CD4-positive, alpha-beta T cell (primary cell): ENCODE data around the gene RYR3. TPM values are rescaled to one million over a fixed set of nuclear protein-coding genes. Genes with fewer than 3 reads are reported as not detected.

ENCODE experiments used
- ATAC-seq: fragments of 200-7000 bp; cut with Tn5 transposase; one replicate; pipeline ENCODE4 v1.10.0; 2022; ENCODE audit warnings: mild to moderate bottlenecking; ENCODE audit not compliant: poor library complexity
- CTCF ChIA-PET: fragments of 350-600 bp; sonication (Branson Sonifier 250); formaldehyde crosslinking; loops from one replicate; lab custom pipeline; 2021; ENCODE audit warnings: antibody characterized with exemption, inconsistent platforms; lab: Charles Lee
- POLR2A ChIA-PET: fragments of 350-600 bp; sonication (Branson Sonifier 250); formaldehyde crosslinking; loops from one replicate; lab custom pipeline; 2021; ENCODE audit warnings: antibody characterized with exemption, inconsistent platforms; lab: Charles Lee
- DNase-seq, 14 experiments: peaks; one replicate each; pipeline ENCODE4 v3.0.0-alpha.2; 2013 to 2020; ENCODE audit warnings: mixed read lengths in 2 of 14
- H3K27ac ChIP-seq, 2 donors: one replicate each; pipeline versions ENCODE4 v1.5.1 to v1.7.0; 2013; ENCODE audit warnings: low read length in 2 of 2, low read depth in 1 of 2, mild to moderate bottlenecking in 1 of 2
- H3K27me3 ChIP-seq, 2 experiments: 1 replicate in 1 of 2; 2 replicates in 1 of 2; pipeline versions ENCODE4 v1.6.1 to v1.7.0; 2013; ENCODE audit warnings: low read length in 2 of 2, control low read depth in 1 of 2, mild to moderate bottlenecking in 1 of 2, moderate library complexity in 1 of 2; ENCODE audit not compliant: insufficient read depth in 2 of 2, control insufficient read depth in 1 of 2
- H3K36me3 ChIP-seq: one replicate; pipeline ENCODE4 v1.6.1; 2013; ENCODE audit warnings: low read length, control low read depth; ENCODE audit not compliant: insufficient read depth
- H3K4me1 ChIP-seq: one replicate; pipeline ENCODE4 v1.6.1; 2013; ENCODE audit warnings: low read length, control low read depth; ENCODE audit not compliant: insufficient read depth
- H3K4me3 ChIP-seq: one replicate; pipeline ENCODE4 v1.5.1; 2013; ENCODE audit warnings: mild to moderate bottlenecking, low read length, moderate library complexity
- H3K9me3 ChIP-seq, 2 experiments: 1 replicate in 1 of 2; 2 replicates in 1 of 2; pipeline versions ENCODE4 v1.6.1 to v1.7.0; 2013; ENCODE audit warnings: low read length in 2 of 2, mild to moderate bottlenecking in 2 of 2, control low read depth in 1 of 2, moderate library complexity in 1 of 2; ENCODE audit not compliant: control insufficient read depth in 1 of 2, insufficient read depth in 1 of 2
- H3K27ac Mint-ChIP-seq: one replicate; pipeline ENCODE4 v1.8.0; 2020; ENCODE audit warnings: mixed read lengths
- H3K27me3 Mint-ChIP-seq: one replicate; pipeline ENCODE4 v1.8.0; 2021; ENCODE audit warnings: mixed read lengths
- H3K36me3 Mint-ChIP-seq: one replicate; pipeline ENCODE4 v1.8.0; 2021; ENCODE audit warnings: low read depth, mixed read lengths
- H3K4me1 Mint-ChIP-seq: one replicate; pipeline ENCODE4 v1.8.0; 2021; ENCODE audit warnings: low read depth, mixed read lengths
- H3K4me3 Mint-ChIP-seq: one replicate; pipeline ENCODE4 v1.8.0; 2020; ENCODE audit warnings: mild to moderate bottlenecking, mixed read lengths
- H3K9me3 Mint-ChIP-seq: one replicate; pipeline ENCODE4 v1.8.0; 2020; ENCODE audit warnings: mixed read lengths
- intact Hi-C, 2 experiments: fragments of 100-400 bp; cut with DNase I in 1 of 2; cut with micrococcal nuclease in 1 of 2; formaldehyde crosslinking; loops; one replicate each; pipeline versions ENCODE4 v1.15.1 to v1.9.0; 2023 to 2025; cut with DNase I, micrococcal nuclease
- total RNA-seq, 174 experiments: library from RNA in 2 of 174; stranded (reverse) in 2 of 174; gene quantifications; one replicate each; pipeline ENCODE4 v1.2.3 and lab custom pipeline; 2021 to 2026
- TF ChIP-seq, protein P1 (sequence below): fragments of 200-600 bp; IDR thresholded peaks from one replicate; pipeline ENCODE4 v1.8.0; 2022; ENCODE audit warnings: antibody characterized with exemption, mild to moderate bottlenecking

RYR3 gene
- total RNA-seq, 2 experiments from 2014 or later = not detected

GRCh38 chr15:33580526-33580925 lies 269.8 kb downstream of the RYR3 start:
- no peaks in the 10 kb centered on the region for H3K4me1 ChIP-seq
- no peak overlapping the region for H3K27ac Mint-ChIP-seq
- H3K27me3 Mint-ChIP-seq = no peaks in the 10 kb centered on the region
- no peaks in the 10 kb centered on the region for H3K27me3 ChIP-seq
- no peaks in the 10 kb centered on the region for H3K36me3 ChIP-seq
- no peaks in the 10 kb centered on the region for H3K36me3 Mint-ChIP-seq
- no peak overlapping the region for H3K27ac ChIP-seq
- intact Hi-C loops = no loop called here
- no peak for ATAC-seq
- TF ChIP-seq, protein P1, sequence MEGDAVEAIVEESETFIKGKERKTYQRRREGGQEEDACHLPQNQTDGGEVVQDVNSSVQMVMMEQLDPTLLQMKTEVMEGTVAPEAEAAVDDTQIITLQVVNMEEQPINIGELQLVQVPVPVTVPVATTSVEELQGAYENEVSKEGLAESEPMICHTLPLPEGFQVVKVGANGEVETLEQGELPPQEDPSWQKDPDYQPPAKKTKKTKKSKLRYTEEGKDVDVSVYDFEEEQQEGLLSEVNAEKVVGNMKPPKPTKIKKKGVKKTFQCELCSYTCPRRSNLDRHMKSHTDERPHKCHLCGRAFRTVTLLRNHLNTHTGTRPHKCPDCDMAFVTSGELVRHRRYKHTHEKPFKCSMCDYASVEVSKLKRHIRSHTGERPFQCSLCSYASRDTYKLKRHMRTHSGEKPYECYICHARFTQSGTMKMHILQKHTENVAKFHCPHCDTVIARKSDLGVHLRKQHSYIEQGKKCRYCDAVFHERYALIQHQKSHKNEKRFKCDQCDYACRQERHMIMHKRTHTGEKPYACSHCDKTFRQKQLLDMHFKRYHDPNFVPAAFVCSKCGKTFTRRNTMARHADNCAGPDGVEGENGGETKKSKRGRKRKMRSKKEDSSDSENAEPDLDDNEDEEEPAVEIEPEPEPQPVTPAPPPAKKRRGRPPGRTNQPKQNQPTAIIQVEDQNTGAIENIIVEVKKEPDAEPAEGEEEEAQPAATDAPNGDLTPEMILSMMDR = no peak
- no peak overlapping the region for H3K4me3 ChIP-seq
- no peaks in the 10 kb centered on the region for H3K9me3 Mint-ChIP-seq
- ChIA-PET CTCF (interaction anchor here (0.7 kb wide), 1 partner anchor 11 kb away, joined by 3 read pairs; no protein-coding TSS in a partner anchor), POLR2A (no interaction called here)
- H3K9me3 ChIP-seq = no peaks in the 10 kb centered on the region
- no peak for DNase-seq
- no peaks in the 10 kb centered on the region for H3K4me1 Mint-ChIP-seq
- no peak overlapping the region for H3K4me3 Mint-ChIP-seq

DNA sequence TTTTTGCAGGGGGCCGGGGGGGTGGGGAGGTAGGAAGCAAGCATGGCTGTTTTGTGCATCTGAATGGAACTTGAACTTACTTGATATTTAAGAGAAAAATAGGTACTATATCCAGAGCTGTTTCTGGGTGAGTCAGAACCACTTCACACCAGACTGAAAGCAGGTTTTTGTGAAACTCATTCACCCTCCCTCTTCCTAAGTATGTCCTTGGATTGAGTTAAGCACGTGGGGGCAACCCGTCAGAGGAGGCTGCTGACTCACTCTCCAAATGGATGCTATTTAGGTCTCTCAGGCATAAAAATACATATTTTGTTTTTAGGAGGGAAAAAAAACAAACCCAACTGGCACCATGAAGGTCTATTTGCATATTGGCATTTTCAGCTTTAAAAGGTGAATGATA lies 270.3 kb downstream of the RYR3 start:
- Histone ChIP-seq H3K36me3 (no peaks in the 10 kb centered on the region), H3K9me3 (no peaks in the 10 kb centered on the region), H3K27me3 (no peaks in the 10 kb centered on the region), H3K4me1 (no peaks in the 10 kb centered on the region), H3K27ac (no peak overlapping the region), H3K4me3 (no peak overlapping the region)
- ATAC-seq (no peak), DNase-seq (no peak)
- Mint-ChIP-seq H3K27ac (no peak overlapping the region), H3K27me3 (no peaks in the 10 kb centered on the region), H3K4me1 (no peaks in the 10 kb centered on the region), H3K36me3 (no peaks in the 10 kb centered on the region), H3K9me3 (no peaks in the 10 kb centered on the region), H3K4me3 (no peak overlapping the region)
- ChIA-PET CTCF (no interaction called here), POLR2A (no interaction called here)
- TF ChIP-seq, protein P1 = no peak
- intact Hi-C loops = no loop called here

DNA sequence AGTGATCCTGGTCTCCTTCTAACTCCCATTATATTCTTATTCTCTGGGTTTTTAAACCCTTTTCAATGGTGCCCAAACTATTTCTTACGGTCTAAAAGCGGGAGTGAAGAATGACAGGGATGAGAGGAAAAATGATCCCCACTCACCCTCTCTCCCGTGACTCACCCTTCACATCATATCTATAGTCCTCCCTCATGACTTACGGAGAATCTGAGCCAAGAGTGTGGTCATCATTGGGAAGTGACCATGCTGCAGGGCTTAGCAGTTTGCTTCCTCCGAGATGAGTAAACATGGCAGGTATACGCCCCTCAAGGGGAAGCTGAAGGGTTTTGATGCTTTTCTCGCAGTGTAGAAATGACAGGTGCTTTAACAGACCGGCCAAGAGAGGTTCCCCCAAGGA lies 274.0 kb downstream of the RYR3 start:
- Histone ChIP-seq H3K4me3 (no peak overlapping the region), H3K27me3 (no peaks in the 10 kb centered on the region), H3K4me1 (no peaks in the 10 kb centered on the region), H3K36me3 (no peaks in the 10 kb centered on the region), H3K27ac (no peak overlapping the region), H3K9me3 (no peaks in the 10 kb centered on the region)
- H3K4me1 Mint-ChIP-seq = no peaks in the 10 kb centered on the region
- no peak for DNase-seq
- ATAC-seq = no peak
- H3K4me3 Mint-ChIP-seq = no peak overlapping the region
- no peaks in the 10 kb centered on the region for H3K36me3 Mint-ChIP-seq
- H3K9me3 Mint-ChIP-seq = peaks cover 2% of the 10 kb centered on the region
- intact Hi-C loops = no loop called here
- H3K27me3 Mint-ChIP-seq = peaks cover 3% of the 10 kb centered on the region
- TF ChIP-seq, protein P1 = no peak
- ChIA-PET POLR2A (no interaction called here), CTCF (no interaction called here)
- no peak overlapping the region for H3K27ac Mint-ChIP-seq
